ENCODE results near the gene CDH16. TPM values are rescaled to one million over a fixed set of nuclear protein-coding genes. Genes with fewer than 3 reads are reported as not detected.

CDH16 gene
- total and polyA plus RNA-seq, 2 of the 13 experiments (the other 11 are each of a cell fraction or from before 2014, with no cell fraction given), result 2.7 to 3.9 TPM

GRCh38 chr16:66932076-66932475 is 13.4 kb upstream of the CDH16 start:
- CTCF ChIA-PET (ENCODE audit: low intra/inter-chr PET ratio, low total read pairs), result no interaction called here
- no peak for FAIRE-seq

GRCh38 chr16:66931665-66932064 is 13.0 kb upstream of the CDH16 start:
- Histone ChIP-seq H4K20me1 (ENCODE audit: insufficient read depth, low read length) (no peaks in the 10 kb centered on the region), H3K9ac (ENCODE audit: insufficient read depth, low read depth, low read length) (no peak overlapping the region), H3K4me3 (replicated peaks in 1 of 3; ENCODE audit: insufficient read depth in 1 of 3, low read depth in 2 of 3, low read length in 3 of 3) (no peak overlapping the region), H3K27me3 (ENCODE audit: control insufficient read depth in 1 of 2, insufficient read depth in 2 of 2, low read length in 2 of 2) (peaks cover 0 to under 1% of the 10 kb centered on the region in 2 experiments; a peak in 1 of 5 replicates), H3K27ac (ENCODE audit: extremely low read length, insufficient read depth, low read length) (no peak overlapping the region), H3K79me2 (ENCODE audit: insufficient read depth, low read length) (peaks cover 31% of the 10 kb centered on the region), H2AFZ (ENCODE audit: low read length) (no peak overlapping the region), H3K36me3 (replicated peaks in 1 of 2; ENCODE audit: control insufficient read depth in 1 of 2, insufficient read depth in 2 of 2, low read length in 2 of 2) (peaks cover 0 to 5% of the 10 kb centered on the region in 2 experiments; a peak in 2 of 5 replicates), H3K4me2 (ENCODE audit: low read depth, low read length) (no peak overlapping the region), H3K9me3 (ENCODE audit: low read length) (no peaks in the 10 kb centered on the region), H3K4me1 (ENCODE audit: insufficient read depth, low read length) (peaks cover 66% of the 10 kb centered on the region)
- FAIRE-seq (peak; percentile 34), DNase-seq (ENCODE audit: low spot score) (no peak), ATAC-seq (no peak)
- ChIA-PET POLR2A (interaction anchor here (1.9 to 2.6 kb wide), 2 partner anchors 12 to 26 kb away, joined by 6 to 10 read pairs; partner anchors contain the start of gene CDH16), CTCF (ENCODE audit: low intra/inter-chr PET ratio, low total read pairs) (interaction anchor here (1.9 kb wide), 1 partner anchor 37 kb away, joined by 5 read pairs; no protein-coding TSS in a partner anchor)
- TF ChIP-seq CEBPB (IDR thresholded peaks at IDR 0.05; ENCODE audit: borderline replicate concordance, low read depth, low read length) (peak; percentile 6; the same call in 1 of the 2 replicates), ZNF770 (CRISPR knock-in tag; IDR thresholded peaks at IDR 0.05) (0 out of 2 replicates have a peak, but pooled peaks have one; percentile 6), ZNF263 (CRISPR knock-in tag; IDR thresholded peaks at IDR 0.05) (no peak)
- intact Hi-C loops (cut with micrococcal nuclease; ENCODE audit: unreplicated experiment), result no loop called here
- in situ Hi-C loops (cut with HindIII; ENCODE audit: extremely low pct_ligation_motif_present, low pct_unique_long_range_greater_than_20kb), result no loop called here
- BruUV-seq (replicated peaks), result no TSS peak
- WGBS (ENCODE audit: low lambda C conversion rate), result 95% methylated on average over 2 of the region's 2 CpGs

More at GRCh38 chr16:66932076-66932475, 13.4 kb upstream of the CDH16 start:
- ATAC-seq, result no peak
- no TSS peak for BruUV-seq (replicated peaks)
- no peaks in the 10 kb centered on the region for H4K20me1 ChIP-seq (ENCODE audit: insufficient read depth, low read length)
- H3K27me3 ChIP-seq (ENCODE audit: control insufficient read depth in 1 of 2, insufficient read depth in 2 of 2, low read length in 2 of 2), result no peaks in the 10 kb centered on the region; a peak in 1 of 5 replicates
- H3K9ac ChIP-seq (ENCODE audit: insufficient read depth, low read depth, low read length), result no peak overlapping the region
- TF ChIP-seq ZNF639 (CRISPR knock-in tag; conservative IDR thresholded peaks at IDR 0.05), result no peak
- 0 out of 2 replicates have a peak, but pooled peaks have one; percentile 25 for TF ChIP-seq RBFOX2 (IDR thresholded peaks at IDR 0.05; ENCODE audit: low read depth, low read length)
- TF ChIP-seq HHEX (CRISPR knock-in tag; IDR thresholded peaks at IDR 0.05), result no peak
- peaks cover 33% of the 10 kb centered on the region for H3K79me2 ChIP-seq (ENCODE audit: insufficient read depth, low read length)
- peaks cover 0 to 5% of the 10 kb centered on the region in 2 experiments; a peak in 2 of 5 replicates for H3K36me3 ChIP-seq (replicated peaks in 1 of 2; ENCODE audit: control insufficient read depth in 1 of 2, insufficient read depth in 2 of 2, low read length in 2 of 2)
- 71% methylated on average over 4 of the region's 4 CpGs for WGBS (ENCODE audit: low lambda C conversion rate)
- POLR2A ChIA-PET, result interaction anchor here (2.6 kb wide), 1 partner anchor 13 kb away, joined by 10 read pairs; the partner anchor contains the start of gene CDH16
- H3K9me3 ChIP-seq (ENCODE audit: low read length), result no peaks in the 10 kb centered on the region
- intact Hi-C loops (cut with micrococcal nuclease; ENCODE audit: unreplicated experiment) (no loop called here), in situ Hi-C loops (cut with HindIII; ENCODE audit: extremely low pct_ligation_motif_present, low pct_unique_long_range_greater_than_20kb) (no loop called here)
- H3K4me2 ChIP-seq (ENCODE audit: low read depth, low read length), result 0 out of 2 replicates have a peak overlapping the region, but pooled peaks have one; percentile 89
- peaks cover 66% of the 10 kb centered on the region for H3K4me1 ChIP-seq (ENCODE audit: insufficient read depth, low read length)
- DNase-seq (ENCODE audit: low spot score), result no peak
- H2AFZ ChIP-seq (ENCODE audit: low read length), result no peak overlapping the region
- no peak overlapping the region; a peak in 1 of 6 replicates for H3K4me3 ChIP-seq (replicated peaks in 1 of 3; ENCODE audit: insufficient read depth in 1 of 3, low read depth in 2 of 3, low read length in 3 of 3)
- no peak overlapping the region for H3K27ac ChIP-seq (ENCODE audit: extremely low read length, insufficient read depth, low read length)

Data from HepG2 (cell line).